Left colon (tissue), 2 donors: ENCODE measurements around the gene LIMS2. TPM values are rescaled to one million over a fixed set of nuclear protein-coding genes. Genes with fewer than 3 reads are reported as not detected.

Experiments used
- ATAC-seq: fragments of 200-7000 bp; cut with Tn5 transposase; one replicate; pipeline ENCODE4 v1.9.1; 2020; ENCODE audit warnings: mild to moderate bottlenecking, moderate library complexity
- DNase-seq, 2 donors: peaks; one replicate each; pipeline ENCODE4 v3.0.0-alpha.2; 2020
- intact Hi-C, 2 donors: fragments of 100-400 bp; cut with DNase I in 1 of 2; cut with micrococcal nuclease in 1 of 2; formaldehyde crosslinking; loops; one replicate each; pipeline versions ENCODE4 v1.11.2 to v1.14.0; 2022; cut with DNase I, micrococcal nuclease
- total RNA-seq, 2 donors: library from RNA; stranded (reverse); fragmentation: NEBNext Ultra II Directional; extraction: Animal tissue kit (Norgen Biotek cat#: 25700); gene quantifications; one replicate each; pipeline ENCODE4 v1.2.1, GENCODE V29; 2021
- donor health status: DM: no; HTN: no; CAD: no.
- donor health status: DM: yes; HTN: yes; CAD: no.

Gene LIMS2
- total RNA-seq, 2 donors from 2014 or later = 9.2 to 50.2 TPM

DNA sequence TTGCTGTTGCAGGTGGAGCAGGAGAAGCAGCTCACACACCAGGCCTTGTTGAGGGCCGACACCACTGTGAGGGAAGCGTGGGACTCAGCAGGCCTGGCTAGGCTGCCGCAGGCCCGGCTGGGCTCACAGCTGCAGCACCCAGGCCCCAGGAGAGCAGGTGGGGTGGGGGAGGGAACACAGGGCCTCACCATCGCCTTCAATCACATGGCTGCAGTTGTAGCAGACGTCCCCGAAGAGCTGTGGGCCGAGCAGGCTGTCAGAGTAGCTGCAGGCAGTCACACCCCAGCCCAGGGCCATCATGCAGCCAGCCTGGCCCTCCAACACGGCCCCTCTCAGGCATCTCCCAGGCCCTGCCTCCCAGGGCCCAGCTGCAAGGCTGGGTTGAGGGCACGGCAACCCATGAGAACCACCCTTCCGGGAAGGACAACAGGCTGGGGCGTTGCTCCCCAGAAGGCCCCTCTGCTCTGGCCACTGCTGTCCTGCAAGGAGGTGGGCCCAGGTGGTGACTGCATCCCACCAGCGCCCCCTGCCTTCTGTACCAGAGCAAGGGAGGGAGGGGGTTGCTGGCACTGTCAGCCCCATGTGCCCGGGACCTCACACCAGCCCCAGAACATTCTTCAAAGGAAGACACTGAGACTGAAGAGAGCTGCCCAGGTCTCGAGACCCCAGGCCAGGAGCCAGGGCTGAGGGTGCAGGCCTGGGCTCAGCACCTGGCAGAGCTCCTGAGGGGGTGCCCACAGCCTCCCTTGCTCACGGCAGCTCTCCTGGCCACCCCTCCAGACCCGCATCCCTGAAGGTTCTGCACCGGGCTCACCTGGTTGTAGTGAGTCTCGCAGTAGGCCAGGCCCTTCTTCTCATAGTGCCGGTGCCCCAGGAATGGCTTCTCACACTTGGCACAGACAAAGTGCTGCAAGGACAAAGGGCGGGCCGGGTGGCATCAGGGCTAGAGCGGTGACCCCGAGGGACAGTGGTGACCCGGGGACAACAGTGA is 35.0 kb downstream of the LIMS2 start:
- ATAC-seq = peak; percentile 4
- no peak for DNase-seq
- intact Hi-C loops = no loop called here

DNA sequence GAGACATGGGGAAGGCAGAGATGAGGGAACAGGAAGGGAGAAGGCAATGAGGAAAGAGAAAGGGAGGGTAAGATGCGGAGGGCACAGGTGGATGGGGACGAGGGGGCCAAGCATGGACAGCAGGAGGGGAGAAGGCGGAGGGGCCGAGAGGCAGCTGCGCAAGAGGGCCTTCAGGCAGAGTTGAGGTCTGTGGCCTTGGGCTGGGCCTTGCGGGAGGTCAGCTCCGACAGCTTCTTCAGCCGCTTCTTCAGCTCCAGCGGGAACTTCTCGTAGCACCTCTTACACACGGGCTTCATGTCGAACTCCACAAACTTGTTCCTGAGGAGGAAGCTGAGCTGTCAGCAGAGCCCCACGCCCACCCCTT is 36.2 kb downstream of the LIMS2 start:
- no peak for DNase-seq
- ATAC-seq = no peak
- intact Hi-C loops = no loop called here

DNA sequence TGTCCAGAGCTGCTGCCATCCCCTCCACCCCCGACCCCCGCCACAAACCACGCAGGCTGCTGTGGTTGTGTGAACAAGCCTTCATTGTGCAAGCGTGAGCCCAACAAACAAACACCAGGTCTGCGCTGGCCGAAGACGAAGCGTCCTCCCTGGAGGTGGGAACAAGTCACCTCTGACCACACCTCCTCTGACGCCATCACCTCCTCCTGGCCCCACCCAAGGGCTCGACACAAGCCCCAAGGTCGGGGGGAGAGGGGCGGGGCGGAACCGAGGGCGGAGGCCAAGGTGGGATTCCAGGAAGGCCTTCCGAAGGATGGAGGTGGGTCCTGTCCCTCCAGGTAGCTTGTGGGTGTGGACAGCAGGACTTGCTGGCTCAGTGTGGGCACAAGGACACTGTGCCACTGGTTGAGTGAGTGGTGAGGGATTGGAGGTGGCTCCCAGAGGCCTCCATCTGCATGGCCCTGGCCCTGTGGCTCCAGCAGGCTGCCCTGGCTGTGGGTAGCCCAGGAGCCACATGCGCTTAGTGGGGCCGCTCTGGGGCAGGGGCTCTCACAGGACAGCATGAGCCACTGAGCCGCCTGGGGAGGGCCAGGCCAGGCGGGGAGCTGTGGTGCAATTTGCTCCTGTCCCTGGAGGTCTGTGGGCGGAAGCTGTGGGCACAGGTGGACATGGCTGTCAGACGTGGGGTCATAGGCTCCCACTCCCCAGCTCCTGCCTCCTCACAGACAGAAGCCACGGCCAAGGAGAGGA is 36.8 kb downstream of the LIMS2 start:
- intact Hi-C loops = no loop called here
- no peak for DNase-seq
- ATAC-seq = no peak

DNA sequence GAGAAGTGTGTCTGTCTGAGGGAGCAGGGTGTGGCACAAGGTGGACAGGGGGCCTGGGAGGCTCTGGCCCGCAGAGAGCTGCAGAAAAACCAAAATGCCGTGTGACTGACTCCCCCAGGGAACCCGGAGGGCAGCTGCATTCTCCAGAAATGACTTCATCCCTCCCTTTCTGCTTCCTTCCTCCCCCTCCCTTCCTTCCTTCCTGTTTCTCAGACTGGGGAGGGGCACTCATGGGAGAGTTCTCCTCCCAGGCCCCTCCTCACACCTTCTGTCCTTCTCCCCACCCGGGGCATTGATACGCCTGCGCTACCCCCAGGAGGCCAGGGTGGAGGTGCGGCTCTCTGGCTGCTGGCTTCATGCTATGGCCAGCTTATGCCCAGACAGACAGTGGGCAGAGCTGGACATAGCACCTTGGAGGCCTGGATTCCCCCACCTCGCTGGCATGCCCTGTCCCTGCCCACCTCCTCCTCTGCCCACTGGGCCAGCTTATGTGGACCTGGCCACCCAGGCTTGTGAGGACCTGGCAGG is 37.5 kb downstream of the LIMS2 start:
- intact Hi-C loops = no loop called here
- ATAC-seq = no peak
- no peak for DNase-seq

DNA sequence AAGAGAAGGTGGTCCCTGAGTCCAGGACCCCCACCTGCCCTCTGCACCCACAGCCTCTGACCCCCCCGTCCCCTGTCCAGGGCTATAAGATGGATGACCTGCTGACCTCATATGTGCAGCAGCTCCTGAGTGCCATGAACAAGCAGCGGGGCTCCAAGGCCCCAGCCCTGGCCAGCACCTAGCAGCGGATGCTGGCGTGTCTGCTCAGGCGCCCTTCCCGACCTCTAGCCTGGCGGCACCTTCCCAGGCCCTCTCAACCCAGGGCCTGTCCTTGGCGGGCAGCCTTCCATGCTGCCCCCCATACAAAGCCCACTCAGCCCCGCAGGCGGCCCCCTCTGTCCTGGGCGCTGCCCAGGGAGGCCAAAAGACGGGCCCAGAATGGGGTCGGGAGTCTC is 38.1 kb downstream of the LIMS2 start:
- intact Hi-C loops = no loop called here
- DNase-seq (no peak), ATAC-seq (no peak)

DNA sequence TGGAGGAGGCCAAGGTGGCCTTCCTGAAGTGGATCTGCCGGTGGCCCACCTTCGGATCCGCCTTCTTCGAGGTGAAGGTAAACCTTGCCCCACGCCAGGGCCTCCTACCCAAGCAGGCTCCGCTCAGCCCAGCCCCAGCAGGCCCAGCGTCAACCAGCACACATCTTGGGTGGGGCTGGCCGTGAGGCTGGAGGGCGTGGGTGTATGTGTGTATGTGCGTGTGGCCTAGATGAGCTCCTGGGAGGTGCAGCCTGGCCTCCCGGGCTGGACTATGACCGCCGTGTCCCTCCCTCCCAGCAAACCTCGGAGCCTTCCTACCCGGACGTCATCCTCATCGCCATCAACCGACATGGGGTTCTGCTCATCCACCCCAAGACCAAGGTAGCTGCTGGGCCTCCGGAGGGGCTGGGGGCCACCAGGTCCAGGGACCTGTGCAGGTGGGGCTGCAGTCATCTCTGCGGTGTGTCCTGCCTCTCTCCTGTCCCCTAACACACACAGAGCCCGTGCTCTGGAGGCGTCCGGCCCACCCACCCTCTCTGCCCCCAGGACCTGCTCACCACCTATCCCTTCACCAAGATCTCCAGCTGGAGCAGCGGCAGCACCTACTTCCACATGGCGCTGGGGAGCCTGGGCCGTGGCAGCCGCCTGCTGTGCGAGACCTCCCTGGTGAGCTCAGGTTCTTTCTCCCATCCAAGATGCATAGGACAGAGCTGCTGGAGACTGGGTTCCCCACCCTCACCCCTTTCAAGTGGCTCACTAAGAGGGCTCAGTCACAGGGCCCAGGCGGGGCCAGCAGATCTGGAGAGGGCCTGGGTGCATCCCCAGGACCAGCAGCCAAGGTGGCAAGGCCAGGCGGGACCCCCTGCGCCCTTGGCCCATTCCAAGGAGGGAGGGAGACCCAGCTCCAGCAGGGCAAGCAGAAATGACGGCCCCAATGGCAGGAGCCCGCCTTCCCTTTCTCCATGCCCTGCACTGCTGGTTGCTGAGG is 38.8 kb downstream of the LIMS2 start:
- ATAC-seq (peak; percentile 78), DNase-seq (peak in 1 of 2 donors; percentile 67)
- intact Hi-C loops = no loop called here

DNA sequence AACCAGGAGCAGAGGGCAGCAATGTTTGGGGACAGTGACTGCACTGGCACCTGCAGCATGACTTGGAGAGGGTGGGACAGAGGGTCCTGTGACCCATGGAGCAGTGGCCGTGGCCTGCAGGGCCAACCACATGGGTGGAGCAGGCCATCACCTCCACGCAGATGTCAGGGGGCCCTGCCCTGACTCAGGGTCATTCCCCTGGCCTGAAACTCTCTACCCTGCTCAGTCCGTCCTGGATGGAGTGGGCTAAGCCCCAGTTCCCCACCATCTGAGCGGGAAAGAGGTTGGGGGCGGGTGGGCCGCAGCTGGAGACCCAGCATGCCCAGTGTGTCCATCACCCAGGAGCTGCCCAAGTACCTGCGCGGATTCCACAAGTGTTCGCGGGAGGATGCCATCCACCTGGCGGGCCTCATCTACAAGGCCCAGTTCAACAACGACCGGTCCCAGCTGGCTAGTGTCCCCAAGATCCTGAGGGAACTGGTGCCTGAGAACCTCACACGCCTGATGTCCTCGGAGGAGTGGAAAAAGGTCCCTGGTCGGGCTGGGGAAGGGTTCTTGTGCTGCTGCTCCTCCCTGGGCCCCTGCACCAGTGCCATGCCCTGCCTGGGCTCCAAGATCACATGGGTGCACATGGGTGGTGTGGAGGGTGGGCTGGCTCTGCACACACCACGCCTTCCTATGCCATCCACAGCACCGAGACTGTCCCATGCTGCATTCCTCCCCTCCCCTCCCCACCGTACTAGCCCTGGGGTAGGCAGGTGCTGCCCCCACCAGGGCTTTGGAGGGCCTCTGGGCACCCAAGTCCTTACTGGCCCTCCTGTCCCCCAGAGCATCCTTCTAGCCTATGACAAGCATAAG is 39.7 kb downstream of the LIMS2 start:
- no peak for DNase-seq
- intact Hi-C loops = no loop called here
- ATAC-seq = peak; percentile 0

DNA sequence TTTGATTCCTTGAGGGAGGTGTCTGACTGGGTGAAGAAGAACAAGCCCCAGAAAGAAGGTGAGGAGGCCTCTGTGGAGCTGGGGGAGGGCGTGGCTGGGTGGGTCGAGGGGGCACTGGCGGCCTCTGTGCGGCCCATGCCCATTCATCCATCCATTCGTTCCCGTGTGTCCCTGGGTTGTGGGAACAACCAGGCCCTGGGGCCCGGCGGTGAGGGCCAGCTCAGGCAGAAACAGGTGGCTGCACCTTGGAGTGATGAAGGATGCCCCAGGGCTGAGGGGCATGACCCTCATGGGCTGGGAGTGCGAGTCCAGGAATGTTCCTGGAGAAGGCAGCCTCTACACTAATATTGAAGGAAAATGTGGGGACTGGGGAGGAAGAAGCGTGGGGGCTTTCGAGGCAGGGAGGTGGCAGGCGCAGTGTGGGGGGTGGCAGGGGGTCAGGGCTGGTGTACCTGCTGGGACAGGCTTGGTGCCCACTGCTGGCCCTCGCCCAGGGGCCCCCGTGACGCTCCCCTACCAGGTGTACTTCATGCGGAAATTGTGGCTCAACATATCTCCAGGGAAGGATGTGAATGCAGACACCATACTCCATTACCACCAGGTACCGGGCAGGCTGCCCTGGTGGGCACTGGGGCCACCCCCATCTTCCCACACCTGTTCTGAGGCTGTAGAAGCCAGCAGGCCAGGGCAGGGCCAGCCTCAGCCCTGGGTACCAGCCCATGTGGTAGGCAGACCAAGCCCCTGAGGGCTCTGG is 40.5 kb downstream of the LIMS2 start:
- intact Hi-C loops = no loop called here
- ATAC-seq = no peak

DNA sequence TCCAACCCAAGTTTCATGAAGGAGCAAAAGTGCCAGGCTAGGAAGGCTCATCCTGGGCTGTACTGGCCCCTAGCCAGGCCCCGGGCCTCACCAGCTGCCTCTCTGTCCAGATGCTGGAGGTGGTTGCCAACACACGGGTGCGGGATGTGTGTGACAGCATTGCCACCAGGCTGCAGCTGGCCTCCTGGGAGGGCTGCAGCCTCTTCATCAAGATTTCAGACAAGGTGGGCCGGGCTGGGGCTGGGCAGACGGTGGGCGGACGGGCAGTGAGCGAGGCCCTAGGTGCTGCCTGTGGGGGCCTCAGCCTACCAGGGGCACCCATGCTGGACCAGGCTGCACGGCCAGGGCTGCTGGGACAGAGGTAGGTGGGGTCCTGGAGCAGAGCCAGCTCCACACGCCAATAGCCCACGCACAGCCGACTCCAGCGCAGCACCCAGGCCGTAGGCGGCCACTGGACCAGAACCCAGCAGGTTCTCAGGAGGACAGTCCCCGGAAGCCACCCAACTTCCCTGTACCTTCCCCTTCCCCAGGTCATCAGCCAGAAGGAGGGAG is 41.2 kb downstream of the LIMS2 start:
- ATAC-seq (no peak), DNase-seq (no peak)
- intact Hi-C loops = no loop called here

More for the DNA sequence above, 40.5 kb downstream of the LIMS2 start:
- DNase-seq = no peak

DNA sequence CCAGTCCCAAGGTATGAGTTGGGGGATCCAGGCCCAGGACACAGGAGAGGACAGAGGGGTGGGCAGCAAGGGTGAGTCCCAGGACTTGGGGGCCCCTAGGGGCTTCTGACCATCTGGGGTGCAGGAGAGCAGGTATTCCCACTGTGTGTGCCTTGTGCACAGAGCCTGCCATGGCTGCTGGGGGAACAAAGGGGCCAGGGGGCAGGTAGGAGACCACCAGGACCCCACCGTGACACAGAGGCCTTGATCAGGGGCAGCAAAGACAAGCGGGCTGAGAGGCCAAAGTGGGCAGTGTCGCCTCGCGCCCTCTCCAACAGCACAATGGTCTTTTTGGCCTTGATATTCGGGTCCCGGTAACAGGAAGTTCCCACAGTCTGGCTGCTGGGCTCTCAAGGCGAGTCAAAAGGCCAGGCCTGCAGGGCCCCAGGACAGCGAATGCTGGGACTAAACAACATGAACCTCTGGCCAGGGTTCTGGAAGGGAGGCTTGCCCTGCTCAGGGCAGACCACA is 41.7 kb downstream of the LIMS2 start:
- intact Hi-C loops = no loop called here
- ATAC-seq (no peak), DNase-seq (no peak)

DNA sequence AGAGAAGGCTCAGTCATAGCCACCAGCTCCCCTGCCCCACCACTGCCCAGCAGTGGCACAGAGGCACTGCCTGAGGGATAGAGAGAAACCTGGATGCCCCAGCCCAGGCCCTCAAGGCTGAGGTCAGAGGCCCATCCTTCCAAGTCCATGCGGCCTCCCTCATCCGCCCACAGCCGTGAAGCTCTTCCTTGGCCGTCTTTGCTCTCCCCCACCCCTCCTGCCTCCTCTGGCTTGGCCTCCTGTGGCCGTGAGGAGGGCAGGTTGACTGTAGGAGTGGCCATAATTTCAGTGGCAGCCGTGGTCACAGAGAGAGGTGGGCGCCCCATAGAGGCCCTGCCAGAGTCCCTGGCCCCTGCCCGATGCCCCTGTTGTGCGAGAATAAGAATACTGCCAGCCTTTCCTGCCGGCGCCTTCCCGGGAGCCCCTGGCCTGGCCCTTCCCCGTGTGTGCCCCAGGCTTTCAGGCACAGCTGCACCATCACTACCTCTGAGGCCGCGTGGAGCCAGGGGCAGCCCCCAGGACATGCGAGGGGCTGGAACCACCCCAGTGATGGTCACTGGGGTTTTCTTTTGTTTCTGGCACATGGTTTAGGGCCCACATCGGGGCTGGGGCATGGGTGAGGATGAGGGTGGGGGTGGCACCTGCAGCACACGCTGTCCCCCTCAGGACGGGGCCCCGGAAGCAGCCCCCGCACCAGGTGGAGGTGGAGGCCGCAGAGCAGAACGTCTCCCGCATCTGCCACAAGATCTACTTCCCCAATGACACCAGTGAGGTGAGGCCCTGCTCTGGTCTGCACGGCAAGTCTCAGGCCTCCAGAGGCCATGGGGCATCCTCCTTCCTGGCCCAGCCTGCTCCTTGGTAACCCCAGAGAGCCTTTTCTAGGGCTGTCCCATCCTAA is 42.5 kb downstream of the LIMS2 start:
- no peak for DNase-seq
- ATAC-seq = no peak
- intact Hi-C loops = no loop called here

DNA sequence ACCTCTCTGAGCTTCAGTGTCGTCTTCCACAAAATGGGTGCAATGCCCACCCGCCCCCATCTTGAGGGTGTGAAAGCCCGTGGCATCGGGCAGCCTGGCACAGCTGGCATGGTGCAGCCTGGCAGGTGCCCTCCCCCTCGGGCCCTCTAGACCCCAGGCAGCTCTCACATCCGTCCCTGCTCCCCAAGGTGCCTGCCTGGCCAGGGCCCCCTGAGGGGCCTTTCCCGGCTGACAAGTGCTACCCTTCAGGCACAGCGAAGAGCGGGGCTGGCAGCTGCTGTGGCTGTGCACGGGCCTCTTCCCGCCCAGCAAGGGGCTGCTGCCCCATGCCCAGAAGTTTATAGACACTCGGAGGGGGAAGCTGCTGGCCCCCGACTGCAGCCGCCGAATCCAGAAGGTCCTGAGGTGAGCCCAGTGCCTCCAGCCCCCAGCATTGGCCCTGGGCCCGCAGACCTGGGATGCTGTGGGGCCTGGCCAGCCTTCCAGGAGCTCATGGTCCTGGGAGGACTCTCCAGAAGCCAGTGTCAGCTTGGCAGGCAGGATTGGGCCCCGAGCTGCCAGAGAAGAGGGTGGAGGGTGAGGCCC is 43.2 kb downstream of the LIMS2 start:
- DNase-seq (no peak), ATAC-seq (no peak)
- intact Hi-C loops = no loop called here

DNA sequence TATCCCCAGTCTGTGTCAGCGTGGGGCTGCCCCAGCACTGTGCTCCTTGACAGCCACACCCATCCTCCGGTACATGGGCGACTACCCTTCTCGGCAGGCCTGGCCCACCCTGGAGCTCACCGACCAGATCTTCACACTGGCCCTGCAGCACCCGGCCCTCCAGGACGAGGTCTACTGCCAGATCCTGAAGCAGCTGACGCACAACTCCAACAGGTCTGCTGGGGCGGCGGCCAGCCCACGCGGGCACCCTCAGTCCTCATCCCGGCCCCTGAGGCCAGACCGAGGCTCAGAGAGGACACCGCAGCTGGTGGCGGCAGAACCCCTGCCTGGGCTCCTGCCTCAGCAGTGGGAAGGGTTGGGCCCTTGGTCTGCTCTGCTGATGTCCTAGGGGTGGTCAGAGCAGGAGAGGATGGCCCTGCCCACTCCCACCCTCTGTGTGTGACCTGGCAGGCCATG is 43.8 kb downstream of the LIMS2 start:
- ATAC-seq (no peak), DNase-seq (no peak)
- intact Hi-C loops = no loop called here

DNA sequence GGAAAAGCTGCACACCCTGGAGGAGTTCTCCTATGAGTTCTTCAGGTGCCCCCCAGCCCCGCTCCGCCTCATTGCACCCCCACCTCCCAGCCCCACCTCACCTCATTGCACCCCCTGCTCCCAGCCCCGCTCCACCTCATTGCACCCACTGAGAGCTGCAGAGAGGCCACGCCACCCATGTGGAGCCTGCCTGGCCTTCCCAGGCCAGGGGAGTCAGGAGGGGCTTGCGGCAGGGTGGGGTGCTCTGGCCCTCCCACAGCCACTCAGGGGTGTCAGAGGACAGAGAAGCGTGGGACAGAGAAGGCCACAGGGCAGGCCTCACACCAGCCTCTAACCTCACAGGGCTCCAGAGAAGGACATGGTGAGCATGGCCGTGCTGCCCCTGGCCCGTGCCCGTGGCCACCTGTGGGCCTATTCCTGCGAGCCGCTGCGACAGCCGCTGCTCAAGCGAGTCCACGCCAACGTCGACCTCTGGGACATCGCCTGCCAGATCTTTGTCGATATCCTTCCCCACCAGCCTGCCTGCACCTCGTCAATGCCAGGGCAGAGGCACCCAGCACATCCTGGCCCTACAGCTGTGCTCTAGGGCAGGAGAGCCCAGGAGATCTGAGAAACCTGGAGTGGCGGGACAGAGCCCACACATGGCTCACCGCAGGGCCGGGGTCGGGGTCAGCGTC is 44.3 kb downstream of the LIMS2 start:
- intact Hi-C loops = no loop called here
- no peak for ATAC-seq

More for the DNA sequence above, 44.3 kb downstream of the LIMS2 start:
- DNase-seq = no peak
